H9 (cell line): ENCODE results near the gene BTRC. TPM values are rescaled to one million over a fixed set of nuclear protein-coding genes. Genes with fewer than 3 reads are reported as not detected.
A peak's percentile ranks its signal among the peaks of the same experiment; 100 is the strongest.

Experiments used
- DNase-seq: peaks from one replicate; pipeline ENCODE4 v3.0.0-alpha.2; 2017
- H2AFZ ChIP-seq: one replicate; pipeline ENCODE4 v1.6.1; 2013; ENCODE audit warnings: mild to moderate bottlenecking, low read length, control low read depth, moderate library complexity
- H2AK5ac ChIP-seq: 2 replicates; pipeline ENCODE4 v1.6.1; 2013; ENCODE audit warnings: low read length, control low read depth, mixed read lengths; ENCODE audit not compliant: insufficient read length
- H2BK120ac ChIP-seq: one replicate; pipeline ENCODE4 v1.6.1; 2013; ENCODE audit warnings: low read depth, mild to moderate bottlenecking, low read length, control low read depth, inconsistent platforms; ENCODE audit not compliant: poor library complexity, severe bottlenecking
- H2BK12ac ChIP-seq: 2 replicates; pipeline ENCODE4 v1.6.1; 2013; ENCODE audit warnings: low read length, control low read depth, mixed read lengths, low read depth; ENCODE audit not compliant: insufficient read length
- H2BK15ac ChIP-seq: 2 replicates; pipeline ENCODE4 v1.6.1; 2013; ENCODE audit warnings: low read depth, low read length, control low read depth
- H2BK20ac ChIP-seq: one replicate; pipeline ENCODE4 v1.6.1; 2013; ENCODE audit warnings: low read depth, mild to moderate bottlenecking, low read length, control low read depth, inconsistent platforms; ENCODE audit not compliant: poor library complexity, severe bottlenecking
- H2BK5ac ChIP-seq: 2 replicates; pipeline ENCODE4 v1.6.1; 2013; ENCODE audit warnings: low read length, control low read depth, mixed read lengths; ENCODE audit not compliant: insufficient read length
- H3K14ac ChIP-seq: 2 replicates; pipeline ENCODE4 v1.6.1; 2013; ENCODE audit warnings: low read length, control low read depth; ENCODE audit not compliant: insufficient read depth
- H3K18ac ChIP-seq: 2 replicates; pipeline ENCODE4 v1.6.1; 2013; ENCODE audit warnings: low read depth, mild to moderate bottlenecking, mixed read lengths, low read length, control low read depth; ENCODE audit not compliant: insufficient read length
- H3K23ac ChIP-seq: 2 replicates; pipeline ENCODE4 v1.6.1; 2013; ENCODE audit warnings: low read length, control low read depth, mixed read lengths, low read depth; ENCODE audit not compliant: insufficient read length
- H3K23me2 ChIP-seq: 2 replicates; pipeline ENCODE4 v1.6.1; 2013; ENCODE audit warnings: low read depth, mild to moderate bottlenecking, mixed read lengths, low read length, control low read depth; ENCODE audit not compliant: insufficient read length, poor library complexity, severe bottlenecking
- H3K27ac ChIP-seq: 2 replicates; pipeline ENCODE4 v1.5.1; 2013; ENCODE audit warnings: low read length, control low read depth, mixed read lengths, low read depth; ENCODE audit not compliant: insufficient read length
- H3K27me3 ChIP-seq: 2 replicates; pipeline ENCODE4 v1.6.1; 2013; ENCODE audit warnings: low read length, control low read depth, inconsistent platforms; ENCODE audit not compliant: insufficient read depth
- H3K4ac ChIP-seq: 2 replicates; pipeline ENCODE4 v1.6.1; 2013; ENCODE audit warnings: low read depth, mild to moderate bottlenecking, control low read depth, inconsistent platforms, low read length, moderate library complexity
- H3K4me1 ChIP-seq: 2 replicates; pipeline ENCODE4 v1.6.1; 2013; ENCODE audit warnings: low read length, control low read depth, inconsistent platforms; ENCODE audit not compliant: insufficient read depth
- H3K4me2 ChIP-seq: 2 replicates; pipeline ENCODE4 v1.6.1; 2013; ENCODE audit warnings: low read length, control low read depth, mixed read lengths; ENCODE audit not compliant: insufficient read length, insufficient read depth
- H3K56ac ChIP-seq: 2 replicates; pipeline ENCODE4 v1.6.1; 2013; ENCODE audit warnings: low read depth, mild to moderate bottlenecking, mixed read lengths, low read length, control low read depth; ENCODE audit not compliant: insufficient read length
- H3K79me1 ChIP-seq: 2 replicates; pipeline ENCODE4 v1.6.1; 2013; ENCODE audit warnings: low read depth, mild to moderate bottlenecking, moderate library complexity, low read length, control low read depth, inconsistent platforms; ENCODE audit not compliant: insufficient read depth, poor library complexity, severe bottlenecking
- H3K79me2 ChIP-seq: 2 replicates; pipeline ENCODE4 v1.6.1; 2013; ENCODE audit warnings: low read length, control low read depth, inconsistent platforms; ENCODE audit not compliant: insufficient read depth
- H3K9ac ChIP-seq: 2 replicates; pipeline ENCODE4 v1.6.1; 2013; ENCODE audit warnings: low read length, control low read depth, mixed read lengths; ENCODE audit not compliant: insufficient read length; ENCODE audit errors: extremely low read depth
- H3K9me3 ChIP-seq: one replicate; pipeline ENCODE4 v1.6.1; 2013; ENCODE audit warnings: low read depth, low read length, inconsistent platforms; ENCODE audit not compliant: control insufficient read depth
- H3T11ph ChIP-seq: one replicate; pipeline ENCODE4 v1.6.1; 2013; ENCODE audit warnings: mild to moderate bottlenecking, low read length, control low read depth, inconsistent platforms
- H4K20me1 ChIP-seq: one replicate; pipeline ENCODE4 v1.6.1; 2013; ENCODE audit not compliant: control insufficient read depth, insufficient read length, insufficient read depth
- H4K5ac ChIP-seq: 2 replicates; pipeline ENCODE4 v1.6.1; 2013; ENCODE audit warnings: low read depth, mild to moderate bottlenecking, mixed read lengths, low read length, control low read depth; ENCODE audit not compliant: insufficient read length
- H4K8ac ChIP-seq: replicated peaks from 2 replicates; pipeline ENCODE4 v1.6.1; 2013; ENCODE audit warnings: low read length, control low read depth, mixed read lengths, low read depth; ENCODE audit not compliant: insufficient read length
- H4K91ac ChIP-seq: 2 replicates; pipeline ENCODE4 v1.6.1; 2013; ENCODE audit warnings: low read depth, mild to moderate bottlenecking, moderate library complexity, mixed read lengths, low read length, control low read depth; ENCODE audit not compliant: insufficient read length
- H3K27ac Mint-ChIP-seq, 3 experiments: 2 replicates in 2 of 3; 3 replicates in 1 of 3; pipeline ENCODE4 v1.8.0; 2020 to 2021; ENCODE audit warnings: mixed read lengths in 3 of 3, mild to moderate bottlenecking in 1 of 3, moderate library complexity in 1 of 3
- H3K27me3 Mint-ChIP-seq: 2 replicates; pipeline ENCODE4 v1.8.0; 2021; ENCODE audit warnings: low read depth, mild to moderate bottlenecking, moderate library complexity, mixed read lengths
- H3K36me3 Mint-ChIP-seq, 3 experiments: 2 replicates in 2 of 3; 3 replicates in 1 of 3; pipeline ENCODE4 v1.8.0; 2020 to 2021; ENCODE audit warnings: low read depth in 3 of 3, mixed read lengths in 3 of 3; ENCODE audit not compliant: insufficient read depth in 1 of 3
- H3K4me1 Mint-ChIP-seq, 2 experiments: 2 replicates each; pipeline ENCODE4 v1.8.0; 2020; ENCODE audit warnings: mixed read lengths in 2 of 2
- H3K4me3 Mint-ChIP-seq, 2 experiments: 2 replicates in 1 of 2; 3 replicates in 1 of 2; pipeline ENCODE4 v1.8.0; 2020 to 2021; ENCODE audit warnings: mild to moderate bottlenecking in 2 of 2, mixed read lengths in 2 of 2, moderate library complexity in 1 of 2
- H3K9me3 Mint-ChIP-seq, 2 experiments: 2 replicates in 1 of 2; 3 replicates in 1 of 2; pipeline ENCODE4 v1.8.0; 2020; ENCODE audit warnings: mild to moderate bottlenecking in 2 of 2, mixed read lengths in 2 of 2, moderate library complexity in 1 of 2
- WGBS: extraction: QIAGEN DNeasy Blood & Tissue Kit; methylation state at CpG from one replicate; pipeline ENCODE4 v1.1.7; 2013; ENCODE audit warnings: missing lambda C conversion rate, low lambda C conversion rate, mixed read lengths; ENCODE audit not compliant: insufficient read length; ENCODE audit errors: extremely low coverage; 5-methylcytosine and 5-hydroxymethylcytosine counted together
- total RNA-seq: library from RNA; stranded (reverse); gene quantifications from 2 replicates; pipeline ENCODE4 v1.2.1, GENCODE V29; 2021
- TF ChIP-seq, protein P1 (sequence below): fragments of 200-600 bp; sonication (generic); conservative IDR thresholded peaks from 3 replicates; pipeline ENCODE4 v1.8.0; 2021; ENCODE audit warnings: antibody characterized with exemption, mild to moderate bottlenecking

BTRC gene
- total RNA-seq, 1 experiment from 2014 or later: 24.2 TPM

DNA sequence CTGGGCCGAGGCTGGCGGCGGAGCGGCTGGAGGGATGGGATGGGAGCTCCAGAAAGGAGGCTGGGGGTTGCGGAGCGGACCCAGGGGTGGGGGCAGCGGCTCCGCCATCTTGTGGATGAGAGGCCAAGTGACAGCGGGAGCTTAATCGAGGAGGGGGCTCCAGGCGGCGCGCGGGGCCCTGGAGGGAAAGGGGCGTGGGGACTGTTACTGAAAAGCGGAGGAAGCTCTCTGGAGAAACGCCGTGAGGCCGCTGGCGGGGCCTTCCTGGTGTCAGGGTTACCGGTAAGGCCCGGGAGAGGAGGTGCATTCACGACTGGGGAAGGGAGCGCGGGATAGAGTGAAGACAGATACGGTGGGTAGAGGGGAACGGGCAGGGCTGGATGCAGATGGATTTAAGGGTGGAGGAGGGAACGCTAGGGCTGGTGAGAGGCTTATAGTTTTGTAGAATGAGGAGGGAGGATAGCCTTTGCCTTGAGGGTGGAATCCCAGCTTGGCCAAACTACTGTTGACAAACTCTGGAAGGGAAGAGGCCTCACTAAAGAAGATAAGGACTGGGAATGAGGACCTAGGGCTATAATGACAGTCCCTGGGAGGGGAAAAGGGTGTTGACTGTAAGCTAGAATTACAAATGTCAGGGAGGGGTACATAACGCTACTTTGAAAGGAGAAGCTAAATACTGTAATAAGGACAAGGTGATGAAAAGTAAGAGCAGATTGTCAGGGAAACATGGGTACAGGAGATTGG is 535 bp downstream of the BTRC start:
- H4K20me1 ChIP-seq: no peaks in the 10 kb centered on the region
- no peak overlapping the region for H3K4ac ChIP-seq
- H3K9ac ChIP-seq: peak overlapping the region; percentile 71
- no peaks in the 10 kb centered on the region for H3K79me2 ChIP-seq
- H3K4me1 ChIP-seq: no peaks in the 10 kb centered on the region
- H3K9me3 Mint-ChIP-seq: no peaks in the 10 kb centered on the region; a peak in 1 of 5 replicates
- H3K27ac Mint-ChIP-seq: peak overlapping the region; percentile 81 to 97 (median 85)
- H2AK5ac ChIP-seq: no peak overlapping the region
- peaks cover 4% of the 10 kb centered on the region for H3K23me2 ChIP-seq
- H3K4me3 Mint-ChIP-seq: peak overlapping the region; percentile 91 to 97
- no CpG with 5 or more reads among the region's 29 CpGs for WGBS
- no peaks in the 10 kb centered on the region for H3K27me3 ChIP-seq
- no peak overlapping the region for H3T11ph ChIP-seq
- peak overlapping the region; percentile 94 for H3K4me2 ChIP-seq
- H3K79me1 ChIP-seq: no peaks in the 10 kb centered on the region
- no peak overlapping the region for H4K91ac ChIP-seq
- peak overlapping the region; percentile 44; the same call in 1 of the 2 replicates for H3K14ac ChIP-seq
- H2BK15ac ChIP-seq: no peak overlapping the region
- no peak overlapping the region for H3K56ac ChIP-seq
- H2AFZ ChIP-seq: peak overlapping the region; percentile 2
- DNase-seq: peak; percentile 79
- H2BK20ac ChIP-seq: no peak overlapping the region
- no peak overlapping the region for H4K8ac ChIP-seq
- H2BK12ac ChIP-seq: no peak overlapping the region
- H2BK5ac ChIP-seq: no peak overlapping the region
- peaks cover 0 to 6% (median 0%) of the 10 kb centered on the region in 3 experiments; a peak in 2 of 7 replicates for H3K36me3 Mint-ChIP-seq
- H3K9me3 ChIP-seq: no peaks in the 10 kb centered on the region
- no peak overlapping the region for H3K27ac ChIP-seq
- TF ChIP-seq, protein P1, sequence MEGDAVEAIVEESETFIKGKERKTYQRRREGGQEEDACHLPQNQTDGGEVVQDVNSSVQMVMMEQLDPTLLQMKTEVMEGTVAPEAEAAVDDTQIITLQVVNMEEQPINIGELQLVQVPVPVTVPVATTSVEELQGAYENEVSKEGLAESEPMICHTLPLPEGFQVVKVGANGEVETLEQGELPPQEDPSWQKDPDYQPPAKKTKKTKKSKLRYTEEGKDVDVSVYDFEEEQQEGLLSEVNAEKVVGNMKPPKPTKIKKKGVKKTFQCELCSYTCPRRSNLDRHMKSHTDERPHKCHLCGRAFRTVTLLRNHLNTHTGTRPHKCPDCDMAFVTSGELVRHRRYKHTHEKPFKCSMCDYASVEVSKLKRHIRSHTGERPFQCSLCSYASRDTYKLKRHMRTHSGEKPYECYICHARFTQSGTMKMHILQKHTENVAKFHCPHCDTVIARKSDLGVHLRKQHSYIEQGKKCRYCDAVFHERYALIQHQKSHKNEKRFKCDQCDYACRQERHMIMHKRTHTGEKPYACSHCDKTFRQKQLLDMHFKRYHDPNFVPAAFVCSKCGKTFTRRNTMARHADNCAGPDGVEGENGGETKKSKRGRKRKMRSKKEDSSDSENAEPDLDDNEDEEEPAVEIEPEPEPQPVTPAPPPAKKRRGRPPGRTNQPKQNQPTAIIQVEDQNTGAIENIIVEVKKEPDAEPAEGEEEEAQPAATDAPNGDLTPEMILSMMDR: peak; percentile 28; the same call in 1 of the 3 replicates
- no peak overlapping the region for H3K23ac ChIP-seq
- H3K18ac ChIP-seq: peak overlapping the region; percentile 52
- H3K4me1 Mint-ChIP-seq: peaks cover 18 to 22% of the 10 kb centered on the region in 2 experiments
- H4K5ac ChIP-seq: no peak overlapping the region
- H3K27me3 Mint-ChIP-seq: peaks cover 8% of the 10 kb centered on the region
- no peak overlapping the region for H2BK120ac ChIP-seq
